Ishikawa (cell line): Measurements from ENCODE around the gene NTSR1.

ENCODE experiments used
- CEBPB ChIP-seq: IDR thresholded peaks from 2 replicates; pipeline ENCODE4 v1.6.1; 2012
- CREB1 ChIP-seq: IDR thresholded peaks from 2 replicates; pipeline ENCODE4 v1.6.1; 2012; ENCODE audit warnings: low read depth
- EGR1 ChIP-seq: IDR thresholded peaks from 2 replicates; pipeline ENCODE4 v1.6.1; 2012
- EP300 ChIP-seq: IDR thresholded peaks from 2 replicates; pipeline ENCODE4 v1.6.1; 2012; ENCODE audit warnings: borderline replicate concordance
- FOXM1 ChIP-seq: IDR thresholded peaks from 2 replicates; pipeline ENCODE4 v1.6.1; 2012; ENCODE audit warnings: low read depth, borderline replicate concordance
- MAX ChIP-seq: IDR thresholded peaks from 2 replicates; pipeline ENCODE4 v1.6.1; 2012
- NFIC ChIP-seq: IDR thresholded peaks from 2 replicates; pipeline ENCODE4 v1.6.1; 2012
- RAD21 ChIP-seq: IDR thresholded peaks from 2 replicates; pipeline ENCODE4 v1.6.1; 2012; ENCODE audit warnings: low read depth
- REST ChIP-seq: IDR thresholded peaks from 2 replicates; pipeline ENCODE4 v1.6.1; 2012; ENCODE audit warnings: low read depth, mild to moderate bottlenecking
- TAF1 ChIP-seq: IDR thresholded peaks from 2 replicates; pipeline ENCODE4 v1.6.1; 2012; ENCODE audit warnings: low read depth, mild to moderate bottlenecking
- TCF12 ChIP-seq: IDR thresholded peaks from 2 replicates; pipeline ENCODE4 v1.6.1; 2012; ENCODE audit warnings: low read depth
- TEAD4 ChIP-seq: IDR thresholded peaks from 2 replicates; pipeline ENCODE4 v1.6.1; 2012
- YY1 ChIP-seq: IDR thresholded peaks from 2 replicates; pipeline ENCODE4 v1.6.1; 2012; ENCODE audit warnings: low read depth
- ZBTB7A ChIP-seq: IDR thresholded peaks from 2 replicates; pipeline ENCODE4 v1.6.1; 2012; ENCODE audit warnings: low read depth
- TF ChIP-seq, protein P1 (sequence below): IDR thresholded peaks from 2 replicates; pipeline ENCODE4 v1.6.1; 2012

The NTSR1 gene

DNA sequence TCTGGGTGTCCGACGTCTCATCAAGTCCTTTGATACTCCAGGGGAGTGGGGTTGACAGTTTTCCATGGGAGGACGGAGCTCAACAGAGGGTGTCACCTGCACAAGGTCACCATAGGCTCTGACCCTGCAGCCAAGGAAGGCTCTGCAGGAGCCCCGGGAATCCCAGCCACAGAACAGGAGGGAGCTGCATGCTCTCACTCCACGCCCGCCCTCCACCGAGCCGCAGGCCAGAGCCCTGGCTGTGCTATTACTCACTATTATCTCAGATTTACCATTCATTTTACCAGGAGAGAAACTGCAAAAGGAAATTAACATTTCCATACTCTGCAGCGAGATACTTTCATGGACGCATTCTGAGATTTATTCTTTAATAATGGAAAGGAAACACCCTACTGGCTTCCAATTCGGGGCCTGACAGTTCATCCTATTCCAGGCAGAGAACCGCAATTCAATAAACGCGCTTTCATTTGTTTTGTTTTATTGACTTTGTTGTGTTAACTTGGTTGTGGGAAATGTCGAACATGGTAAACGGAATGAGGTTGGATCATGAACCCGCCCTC lies 18.3 kb upstream of the NTSR1 start:
- TF ChIP-seq TEAD4 = no peak
- no peak for TF ChIP-seq CEBPB
- no peak for TF ChIP-seq NFIC
- TF ChIP-seq FOXM1 = no peak
- no peak for TF ChIP-seq YY1
- no peak for TF ChIP-seq TAF1
- no peak for TF ChIP-seq REST
- no peak for TF ChIP-seq MAX
- TF ChIP-seq EGR1 = no peak
- TF ChIP-seq, protein P1, sequence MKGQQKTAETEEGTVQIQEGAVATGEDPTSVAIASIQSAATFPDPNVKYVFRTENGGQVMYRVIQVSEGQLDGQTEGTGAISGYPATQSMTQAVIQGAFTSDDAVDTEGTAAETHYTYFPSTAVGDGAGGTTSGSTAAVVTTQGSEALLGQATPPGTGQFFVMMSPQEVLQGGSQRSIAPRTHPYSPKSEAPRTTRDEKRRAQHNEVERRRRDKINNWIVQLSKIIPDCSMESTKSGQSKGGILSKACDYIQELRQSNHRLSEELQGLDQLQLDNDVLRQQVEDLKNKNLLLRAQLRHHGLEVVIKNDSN = no peak

DNA sequence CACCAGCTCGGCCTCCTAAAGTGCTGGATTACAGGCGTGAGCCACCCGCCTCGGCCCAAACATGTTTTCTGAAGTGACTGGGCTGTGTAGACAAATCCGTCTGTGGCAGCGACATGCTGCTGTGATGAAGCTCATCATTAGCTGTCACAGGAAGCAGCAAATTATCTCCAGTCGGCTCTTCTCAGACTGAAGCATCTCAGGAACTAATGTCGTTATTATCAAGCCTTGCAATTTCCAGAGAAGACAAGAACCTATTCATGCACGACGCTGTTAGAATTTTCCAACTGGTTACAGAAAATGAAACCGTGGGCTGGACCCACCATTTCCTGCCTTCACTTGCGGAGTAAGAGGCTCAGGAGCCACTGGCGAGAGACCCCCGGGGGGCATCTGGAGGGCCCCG lies 17.1 kb upstream of the NTSR1 start:
- TF ChIP-seq RAD21 (no peak), FOXM1 (no peak), EGR1 (no peak), REST (no peak), MAX (no peak), CREB1 (no peak), TEAD4 (no peak)
- TF ChIP-seq, protein P1 = no peak

- TF ChIP-seq EP300 (no peak), TCF12 (no peak), EGR1 (no peak), FOXM1 (no peak), NFIC (no peak), TAF1 (no peak), CEBPB (no peak), CREB1 (no peak), YY1 (no peak), TEAD4 (no peak), MAX (no peak), REST (no peak), ZBTB7A (no peak), RAD21 (no peak)
- TF ChIP-seq, protein P1 = no peak
Observed at GRCh38 chr20:62692176-62692575, 16.5 kb upstream of the NTSR1 start.

- TF ChIP-seq FOXM1 = no peak
- no peak for TF ChIP-seq RAD21
- TF ChIP-seq ZBTB7A = no peak
- no peak for TF ChIP-seq REST
- no peak for TF ChIP-seq MAX
- TF ChIP-seq NFIC = no peak
- TF ChIP-seq, protein P1 = no peak
- no peak for TF ChIP-seq TCF12
- TF ChIP-seq CEBPB = no peak
Observed at GRCh38 chr20:62692801-62693523, 15.7 kb upstream of the NTSR1 start.
